Adrenal gland (tissue), 5 donors: ENCODE data around the gene PRKAR1B.

Experiments used
- CTCF ChIP-seq, 6 experiments: fragments of 450-650 bp in 4 of 6; fragments of 200-600 bp in 2 of 6; sonication (generic) in 1 of 6; IDR thresholded peaks; 1 replicate in 5 of 6; 2 replicates in 1 of 6; pipeline versions ENCODE4 v1.5.1 to v1.8.0; 2016 to 2021; ENCODE audit warnings: antibody characterized with exemption in 6 of 6, mild to moderate bottlenecking in 2 of 6, moderate library complexity in 1 of 6
- POLR2A ChIP-seq, 2 donors: fragments of 450-650 bp; IDR thresholded peaks; one replicate each; pipeline ENCODE4 v1.6.1; 2017; ENCODE audit warnings: antibody characterized with exemption in 2 of 2, mild to moderate bottlenecking in 2 of 2, moderate library complexity in 1 of 2
- donor health status: DM: no; HTN: no; CAD: no.

GRCh38 chr7:510782-511281, 216.2 kb downstream of the PRKAR1B start:
- TF ChIP-seq CTCF (IDR thresholded peaks at IDR 0.05) (no peak), POLR2A (IDR thresholded peaks at IDR 0.05) (no peak)
